Spleen (tissue), 7 donors: ENCODE measurements around the gene RBMS1.

Source experiments
- POLR2A ChIP-seq, 3 donors: fragments of 450-650 bp; IDR thresholded peaks; one replicate each; pipeline ENCODE4 v1.5.1; 2017; ENCODE audit warnings: antibody characterized with exemption in 3 of 3, mild to moderate bottlenecking in 1 of 3
- POLR2AphosphoS5 ChIP-seq, 3 donors: sonication (generic); formaldehyde crosslinking; IDR thresholded peaks; one replicate each; pipeline ENCODE4 v1.5.1; 2017; ENCODE audit warnings: antibody characterized with exemption in 3 of 3
- TF ChIP-seq, protein P1 (sequence below), 11 experiments: fragments of 200-600 bp in 7 of 11; fragments of 450-650 bp in 4 of 11; sonication (generic) in 4 of 11; IDR thresholded peaks in 8 of 11; conservative IDR thresholded peaks in 3 of 11; 1 replicate in 7 of 11; 2 replicates in 4 of 11; pipeline versions ENCODE4 v1.4.0 to v1.8.0; 2016 to 2021; ENCODE audit warnings: antibody characterized with exemption in 11 of 11, inconsistent platforms in 4 of 11, mild to moderate bottlenecking in 1 of 11
- donor health status: DM: no; HTN: no; CAD: no; lungs with moderate emphysema.
- donor health status: DM: no; HTN: no; CAD: no.
- donor health status: DM: no; HTN: no; CAD: no.

DNA sequence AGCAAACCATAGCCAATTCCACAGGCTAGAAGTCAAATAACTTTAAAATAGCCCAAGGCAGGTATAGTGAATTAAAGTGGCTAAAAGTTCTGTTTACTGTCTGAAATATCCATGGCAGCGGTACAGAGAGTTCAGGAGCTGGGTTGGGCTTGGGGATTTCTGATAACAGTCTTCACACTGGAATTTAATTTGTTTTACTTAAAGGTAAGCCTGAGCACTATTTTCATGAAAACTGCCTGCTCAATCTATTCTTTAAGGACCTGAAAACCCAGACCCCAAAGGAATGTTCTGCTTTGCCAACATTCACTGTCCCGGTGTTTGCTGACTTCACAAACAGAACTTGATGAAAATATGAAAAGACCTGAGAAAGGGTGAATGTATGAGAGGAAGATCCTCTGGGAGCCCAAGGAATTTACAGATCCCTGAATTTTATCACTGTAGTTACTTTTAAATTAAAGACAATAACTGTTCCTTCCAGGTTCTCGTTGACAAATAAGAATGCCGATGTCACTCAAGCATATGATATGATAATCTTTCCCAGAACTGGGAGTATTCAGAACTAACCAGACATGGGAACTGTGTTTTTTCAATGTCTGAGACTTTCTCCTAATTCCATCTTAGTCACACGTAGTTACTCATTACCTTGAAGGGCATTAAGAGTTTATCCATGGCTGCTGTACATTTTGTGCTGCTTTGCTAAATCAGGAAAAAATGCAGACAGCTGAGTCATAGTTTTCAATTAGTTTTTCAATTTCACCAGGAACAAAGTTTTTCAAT lies 265.3 kb downstream of the RBMS1 start:
- TF ChIP-seq, protein P1, sequence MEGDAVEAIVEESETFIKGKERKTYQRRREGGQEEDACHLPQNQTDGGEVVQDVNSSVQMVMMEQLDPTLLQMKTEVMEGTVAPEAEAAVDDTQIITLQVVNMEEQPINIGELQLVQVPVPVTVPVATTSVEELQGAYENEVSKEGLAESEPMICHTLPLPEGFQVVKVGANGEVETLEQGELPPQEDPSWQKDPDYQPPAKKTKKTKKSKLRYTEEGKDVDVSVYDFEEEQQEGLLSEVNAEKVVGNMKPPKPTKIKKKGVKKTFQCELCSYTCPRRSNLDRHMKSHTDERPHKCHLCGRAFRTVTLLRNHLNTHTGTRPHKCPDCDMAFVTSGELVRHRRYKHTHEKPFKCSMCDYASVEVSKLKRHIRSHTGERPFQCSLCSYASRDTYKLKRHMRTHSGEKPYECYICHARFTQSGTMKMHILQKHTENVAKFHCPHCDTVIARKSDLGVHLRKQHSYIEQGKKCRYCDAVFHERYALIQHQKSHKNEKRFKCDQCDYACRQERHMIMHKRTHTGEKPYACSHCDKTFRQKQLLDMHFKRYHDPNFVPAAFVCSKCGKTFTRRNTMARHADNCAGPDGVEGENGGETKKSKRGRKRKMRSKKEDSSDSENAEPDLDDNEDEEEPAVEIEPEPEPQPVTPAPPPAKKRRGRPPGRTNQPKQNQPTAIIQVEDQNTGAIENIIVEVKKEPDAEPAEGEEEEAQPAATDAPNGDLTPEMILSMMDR (IDR thresholded peaks at IDR 0.05 in 8 of 11, conservative IDR thresholded peaks at IDR 0.05 in 3 of 11): no peak
- TF ChIP-seq POLR2A (IDR thresholded peaks at IDR 0.05) (no peak), POLR2AphosphoS5 (IDR thresholded peaks at IDR 0.05) (no peak)
